Smooth muscle cell (in vitro differentiated cells): ENCODE data around the gene OPTC. TPM values are rescaled to one million over a fixed set of nuclear protein-coding genes. Genes with fewer than 3 reads are reported as not detected.

Experiments used
- DNase-seq: peaks from one replicate; lab custom pipeline; 2025; ENCODE audit not compliant: unreplicated experiment; lab: John Stamatoyannopoulos, UW
- H2AFZ ChIP-seq: fragments of 200-600 bp; sonication (generic); 2 replicates; pipeline ENCODE4 v1.6.0; 2016; ENCODE audit warnings: antibody characterized with exemption, low read depth, mild to moderate bottlenecking
- H3F3A ChIP-seq: fragments of 200-600 bp; sonication (generic); 2 replicates; pipeline ENCODE4 v1.6.0; 2017; ENCODE audit warnings: antibody characterized with exemption, low read depth
- H3K27ac ChIP-seq: fragments of 200-600 bp; sonication (generic); 2 replicates; pipeline ENCODE4 v1.5.1; 2016; ENCODE audit warnings: low read depth, mild to moderate bottlenecking
- H3K27me3 ChIP-seq: fragments of 200-600 bp; sonication (generic); 2 replicates; pipeline ENCODE4 v1.6.1; 2016; ENCODE audit warnings: low read depth, mild to moderate bottlenecking
- H3K36me3 ChIP-seq: fragments of 200-600 bp; sonication (generic); 2 replicates; pipeline ENCODE4 v1.5.1; 2016; ENCODE audit warnings: low read depth
- H3K4me1 ChIP-seq: fragments of 200-600 bp; sonication (generic); 2 replicates; pipeline ENCODE4 v1.5.1; 2016; ENCODE audit warnings: low read depth
- H3K4me2 ChIP-seq: fragments of 200-600 bp; sonication (generic); 2 replicates; pipeline ENCODE4 v1.6.0; 2016; ENCODE audit warnings: mild to moderate bottlenecking
- H3K4me3 ChIP-seq: fragments of 200-600 bp; sonication (generic); 2 replicates; pipeline ENCODE4 v1.5.1; 2016; ENCODE audit warnings: mild to moderate bottlenecking
- H3K79me2 ChIP-seq: fragments of 200-600 bp; sonication (generic); 2 replicates; pipeline ENCODE4 v1.6.0; 2016; ENCODE audit warnings: low read depth, mild to moderate bottlenecking
- H3K9ac ChIP-seq: fragments of 200-600 bp; sonication (generic); 2 replicates; pipeline ENCODE4 v1.6.0; 2016; ENCODE audit warnings: low read depth
- H3K9me3 ChIP-seq: fragments of 200-600 bp; sonication (generic); replicated peaks from 2 replicates; pipeline ENCODE4 v1.5.1; 2016; ENCODE audit warnings: low read depth
- H4K20me1 ChIP-seq: fragments of 200-600 bp; sonication (generic); 2 replicates; pipeline ENCODE4 v1.6.0; 2016; ENCODE audit warnings: low read depth
- CTCF ChIP-seq: fragments of 200-600 bp; sonication (generic); IDR thresholded peaks from 2 replicates; pipeline ENCODE4 v1.5.1; 2017; ENCODE audit warnings: borderline replicate concordance, mild to moderate bottlenecking, antibody characterized with exemption; ENCODE audit not compliant: insufficient read depth, poor library complexity, severe bottlenecking
- WGBS: methylation state at CpG from one replicate; pipeline ENCODE4 v1.1.7; 2016; ENCODE audit warnings: low lambda C conversion rate; 5-methylcytosine and 5-hydroxymethylcytosine counted together
- polyA plus RNA-seq: library from polyadenylated mRNA; unstranded; fragments of >200 nt; fragmentation: Nextera tagmentation; extraction: Ambion mirVana; gene quantifications from 2 replicates; pipeline ENCODE4 v1.2.1, GENCODE V29; 2016
- total RNA-seq: library from RNA; depleted of rRNA; stranded (reverse); fragments of >200 nt; gene quantifications from 2 replicates; pipeline ENCODE4 v1.2.3, GENCODE V29; 2014

OPTC gene
- total and polyA plus RNA-seq, 2 experiments from 2014 or later: 0.46 TPM; not detected in 1

- H3K27me3 ChIP-seq: no peaks in the 10 kb centered on the region
- H3K79me2 ChIP-seq: no peaks in the 10 kb centered on the region
- H3K9ac ChIP-seq: no peak overlapping the region
- H3K36me3 ChIP-seq: no peaks in the 10 kb centered on the region
- H3K4me2 ChIP-seq: no peak overlapping the region
- H3F3A ChIP-seq: peaks cover 10% of the 10 kb centered on the region
- no peak for TF ChIP-seq CTCF
- no peak for DNase-seq
- no peak overlapping the region for H3K27ac ChIP-seq
- H4K20me1 ChIP-seq: no peaks in the 10 kb centered on the region
- WGBS: 94% methylated on average over 2 of the region's 2 CpGs
- H3K4me1 ChIP-seq: peaks cover 7% of the 10 kb centered on the region
- no peak overlapping the region for H2AFZ ChIP-seq
- no peak overlapping the region for H3K4me3 ChIP-seq
- H3K9me3 ChIP-seq: no peaks in the 10 kb centered on the region
These were observed 25.6 kb upstream of the OPTC start for GRCh38 chr1:203468326-203468725.

GRCh38 chr1:203470240-203470639 is 23.7 kb upstream of the OPTC start:
- Histone ChIP-seq H3F3A (peaks cover 12% of the 10 kb centered on the region), H3K9ac (no peak overlapping the region), H3K9me3 (no peaks in the 10 kb centered on the region), H3K27ac (no peak overlapping the region), H3K36me3 (no peaks in the 10 kb centered on the region), H3K4me2 (no peak overlapping the region), H3K27me3 (no peaks in the 10 kb centered on the region), H3K4me1 (peaks cover 6% of the 10 kb centered on the region), H3K79me2 (no peaks in the 10 kb centered on the region), H3K4me3 (no peak overlapping the region), H4K20me1 (no peaks in the 10 kb centered on the region), H2AFZ (no peak overlapping the region)
- 86% methylated on average over 5 of the region's 5 CpGs for WGBS
- no peak for DNase-seq
- no peak for TF ChIP-seq CTCF

GRCh38 chr1:203471841-203472240 is 22.1 kb upstream of the OPTC start:
- WGBS: 84% methylated on average over 6 of the region's 6 CpGs
- no peak for TF ChIP-seq CTCF

GRCh38 chr1:203473281-203473680 is 20.7 kb upstream of the OPTC start:
- Histone ChIP-seq H3K4me2 (no peak overlapping the region), H3K4me1 (peaks cover 20% of the 10 kb centered on the region), H4K20me1 (no peaks in the 10 kb centered on the region), H3K9me3 (no peaks in the 10 kb centered on the region), H3K79me2 (no peaks in the 10 kb centered on the region), H3K4me3 (no peak overlapping the region), H3K27ac (no peak overlapping the region), H3K27me3 (no peaks in the 10 kb centered on the region), H3K9ac (no peak overlapping the region), H2AFZ (no peak overlapping the region), H3F3A (peaks cover 8% of the 10 kb centered on the region), H3K36me3 (no peaks in the 10 kb centered on the region)
- 80% methylated on average over 4 of the region's 4 CpGs for WGBS
- DNase-seq: no peak
- TF ChIP-seq CTCF: no peak

More at GRCh38 chr1:203471841-203472240, 22.1 kb upstream of the OPTC start:
- H4K20me1 ChIP-seq: no peaks in the 10 kb centered on the region
- H3K36me3 ChIP-seq: no peaks in the 10 kb centered on the region
- H3K79me2 ChIP-seq: no peaks in the 10 kb centered on the region
- peaks cover 20% of the 10 kb centered on the region for H3K4me1 ChIP-seq
- H3K27ac ChIP-seq: no peak overlapping the region
- H3K4me2 ChIP-seq: no peak overlapping the region
- peaks cover 8% of the 10 kb centered on the region for H3F3A ChIP-seq
- H3K9ac ChIP-seq: no peak overlapping the region
- H3K9me3 ChIP-seq: no peaks in the 10 kb centered on the region
- no peak for DNase-seq
- no peak overlapping the region for H2AFZ ChIP-seq
- no peaks in the 10 kb centered on the region for H3K27me3 ChIP-seq
- no peak overlapping the region for H3K4me3 ChIP-seq
